Hindlimb muscle (tissue), 1 donor: ENCODE data around the gene FASTKD3. TPM values are rescaled to one million over a fixed set of nuclear protein-coding genes. Genes with fewer than 3 reads are reported as not detected.
"Not testable (repeated sequence)": the region's sequence is repeated elsewhere in the genome, so short reads cannot be mapped to it uniquely, and the experiment has no call there.

Experiments used
- DNase-seq: peaks from one replicate; pipeline ENCODE4 v3.0.0-alpha.2; 2013
- polyA plus RNA-seq: library from polyadenylated mRNA; unstranded; fragments of 120-200 nt; gene quantifications from one replicate; pipeline ENCODE4 v1.2.1, GENCODE V29; 2013; ENCODE audit not compliant: insufficient read length

FASTKD3 gene
- 8.6 TPM for polyA plus RNA-seq

DNA sequence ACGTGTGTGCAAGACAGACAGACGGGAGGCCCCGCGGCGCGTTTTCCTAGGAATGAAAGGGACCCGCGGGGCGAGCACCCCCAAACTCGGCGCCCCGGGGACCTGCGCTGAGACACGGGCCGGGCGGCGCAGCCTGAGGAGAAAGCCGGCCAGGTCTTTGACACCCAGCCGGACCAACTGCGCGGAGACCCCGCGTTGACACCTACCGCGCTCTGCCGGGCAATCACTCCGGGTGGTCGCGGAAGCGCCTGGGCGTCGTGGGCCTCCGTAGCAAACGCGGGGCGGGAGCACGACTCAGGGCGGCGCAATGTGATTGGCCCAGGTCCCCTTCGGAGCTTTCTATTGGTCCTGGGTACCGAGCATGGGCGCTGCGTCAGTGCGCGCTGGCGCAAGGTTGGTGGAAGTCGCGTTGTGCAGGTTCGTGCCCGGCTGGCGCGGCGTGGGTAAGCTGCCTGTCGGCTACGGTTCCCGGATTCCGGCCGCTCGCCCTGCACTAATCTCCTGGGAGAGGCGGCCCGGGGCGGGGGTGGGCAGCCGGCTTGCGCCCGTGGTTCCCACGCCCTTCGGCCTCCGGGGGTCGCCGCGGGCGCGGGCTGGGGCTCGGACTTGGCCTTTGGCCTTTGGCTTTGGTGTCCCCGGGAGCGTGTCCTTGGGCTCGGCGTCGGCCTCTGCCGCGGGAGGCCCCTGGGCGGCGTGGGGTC is at the start of gene FASTKD3, which contains the start of gene MTRR:
Gene FASTKD3 (minus strand): TSS at position 259 of the 701 bp plus-strand sequence. CDS start 948 bp downstream, outside the sequence.
Gene MTRR (plus strand): TSS at position 376 of the 701 bp plus-strand sequence. CDS start 1,647 bp downstream, outside the sequence.
- DNase-seq = peak; percentile 95

- no peak for DNase-seq
These were observed 48.6 kb upstream of the FASTKD3 start for GRCh38 chr5:7917130-7918123.

GRCh38 chr5:7916171-7916804 is 47.5 kb upstream of the FASTKD3 start:
- no peak for DNase-seq

DNA sequence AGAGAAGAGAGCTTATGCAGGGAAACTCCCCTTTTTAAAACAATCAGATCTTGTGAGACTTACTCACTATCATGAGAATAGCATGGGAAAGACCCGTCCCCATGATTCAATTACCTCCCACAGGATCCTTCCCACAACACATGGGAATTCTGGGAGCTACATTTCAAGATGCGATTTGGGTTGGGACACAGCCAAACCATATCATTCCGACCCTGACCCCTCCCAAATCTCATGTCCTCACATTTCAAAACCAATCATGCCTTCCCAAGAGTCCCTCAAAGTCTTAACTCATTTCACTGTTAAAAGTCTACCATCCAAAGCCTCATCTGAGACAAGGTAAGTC is 42.6 kb upstream of the FASTKD3 start:
- DNase-seq = not testable (repeated sequence)

GRCh38 chr5:7910738-7911428 is 42.1 kb upstream of the FASTKD3 start:
- DNase-seq = no peak

- no peak for DNase-seq
These were observed 39.5 kb upstream of the FASTKD3 start for GRCh38 chr5:7908317-7908716.

GRCh38 chr5:7907612-7908011 is 38.8 kb upstream of the FASTKD3 start:
- DNase-seq = no peak

GRCh38 chr5:7904170-7904569 is 35.3 kb upstream of the FASTKD3 start:
- no peak for DNase-seq

- DNase-seq = peak; percentile 14
These were observed 34.1 kb upstream of the FASTKD3 start for GRCh38 chr5:7902666-7903625.

DNA sequence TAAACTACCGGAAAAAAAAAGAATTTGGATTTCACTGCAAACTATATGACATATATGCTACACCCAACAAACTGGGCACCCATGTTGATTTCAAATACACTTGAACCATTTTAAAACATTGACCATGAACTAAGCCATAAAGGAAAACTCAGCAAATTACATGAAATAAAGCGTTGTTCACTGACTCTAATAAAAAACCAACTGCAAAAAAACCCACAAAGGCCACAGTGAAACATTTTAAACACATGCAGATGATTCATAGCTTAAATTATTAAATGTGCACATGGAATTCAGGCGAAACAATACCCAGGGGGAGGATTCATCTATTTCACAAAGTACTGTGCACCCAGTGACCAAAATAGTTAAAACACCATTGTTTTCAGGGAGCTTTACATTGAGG is 33.4 kb upstream of the FASTKD3 start:
- DNase-seq = no peak

DNA sequence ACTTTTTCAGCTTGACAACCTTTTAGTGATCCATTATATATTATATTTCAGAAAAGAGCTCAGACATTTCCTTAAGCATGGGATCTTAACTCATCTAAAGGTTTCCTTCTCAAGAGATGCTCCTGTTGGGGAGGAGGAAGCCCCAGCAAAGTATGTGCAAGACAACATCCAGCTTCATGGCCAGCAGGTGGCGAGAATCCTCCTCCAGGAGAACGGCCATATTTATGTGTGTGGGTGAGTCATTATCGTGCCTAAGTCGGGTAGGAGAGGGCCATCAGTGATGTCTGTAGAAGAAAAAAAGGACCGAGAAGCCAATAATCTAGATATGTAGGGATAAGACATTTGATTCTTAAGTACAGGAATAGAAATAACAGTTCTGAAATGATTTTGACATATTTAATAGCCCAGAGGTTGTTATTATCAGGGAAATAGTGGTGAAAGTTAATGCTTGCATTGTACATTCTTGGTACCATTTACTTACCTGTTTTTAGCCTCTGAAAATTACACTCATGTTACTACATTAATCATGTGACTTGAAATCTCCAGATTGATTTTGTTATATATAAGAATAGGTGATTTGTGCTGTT is 28.3 kb upstream of the FASTKD3 start:
- no peak for DNase-seq

DNA sequence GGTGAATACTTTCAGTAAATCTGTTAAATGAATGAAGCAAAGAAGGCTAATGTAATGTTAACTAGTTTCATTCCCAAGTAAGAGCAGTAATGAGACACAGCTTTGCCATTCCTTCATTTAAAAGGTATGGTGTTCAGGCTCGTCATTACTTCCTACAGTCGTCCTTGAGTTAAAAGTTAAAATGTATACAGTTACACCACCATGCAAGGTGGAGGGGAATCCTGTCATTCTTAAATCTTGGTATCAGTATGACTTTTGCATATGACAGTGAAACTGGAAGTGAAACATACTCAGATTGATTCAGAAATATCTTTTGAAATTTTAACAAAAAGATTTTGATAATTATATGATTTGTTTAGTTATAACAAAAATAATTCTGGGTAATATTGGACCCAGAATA is 26.0 kb upstream of the FASTKD3 start:
- no peak for DNase-seq

DNA sequence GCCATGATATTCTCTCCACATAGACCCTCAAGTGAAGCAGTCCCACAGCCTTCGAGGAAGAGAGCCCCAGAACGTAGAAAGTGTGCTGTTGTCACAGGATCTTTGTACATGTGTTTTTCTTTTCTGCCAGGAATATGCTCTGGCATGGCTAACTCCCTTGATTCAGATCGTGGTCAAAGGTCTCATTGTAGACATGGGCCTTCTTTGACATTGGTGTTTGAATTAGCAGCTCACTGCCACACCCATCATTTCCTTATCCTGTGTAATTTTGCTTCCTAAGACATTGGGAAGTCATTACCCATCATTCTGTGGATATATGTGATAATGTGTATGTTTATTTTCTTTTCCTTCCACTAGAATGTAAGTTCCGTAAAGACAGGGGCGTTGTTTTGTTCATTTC is 25.6 kb upstream of the FASTKD3 start:
- no peak for DNase-seq

DNA sequence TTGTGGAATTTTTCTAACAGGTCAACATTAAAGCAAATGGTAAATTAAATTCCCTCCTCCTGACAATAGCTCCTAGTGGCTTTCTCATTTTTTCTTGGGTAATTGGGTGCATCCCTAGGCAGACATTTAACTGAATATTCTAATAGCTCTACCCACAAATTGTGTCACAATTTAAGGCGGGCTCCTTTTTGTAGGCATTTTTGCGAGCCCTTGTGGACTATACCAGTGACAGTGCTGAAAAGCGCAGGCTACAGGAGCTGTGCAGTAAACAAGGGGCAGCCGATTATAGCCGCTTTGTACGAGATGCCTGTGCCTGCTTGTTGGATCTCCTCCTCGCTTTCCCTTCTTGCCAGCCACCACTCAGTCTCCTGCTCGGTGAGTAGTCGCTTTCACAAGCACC is 20.1 kb upstream of the FASTKD3 start:
- no peak for DNase-seq

DNA sequence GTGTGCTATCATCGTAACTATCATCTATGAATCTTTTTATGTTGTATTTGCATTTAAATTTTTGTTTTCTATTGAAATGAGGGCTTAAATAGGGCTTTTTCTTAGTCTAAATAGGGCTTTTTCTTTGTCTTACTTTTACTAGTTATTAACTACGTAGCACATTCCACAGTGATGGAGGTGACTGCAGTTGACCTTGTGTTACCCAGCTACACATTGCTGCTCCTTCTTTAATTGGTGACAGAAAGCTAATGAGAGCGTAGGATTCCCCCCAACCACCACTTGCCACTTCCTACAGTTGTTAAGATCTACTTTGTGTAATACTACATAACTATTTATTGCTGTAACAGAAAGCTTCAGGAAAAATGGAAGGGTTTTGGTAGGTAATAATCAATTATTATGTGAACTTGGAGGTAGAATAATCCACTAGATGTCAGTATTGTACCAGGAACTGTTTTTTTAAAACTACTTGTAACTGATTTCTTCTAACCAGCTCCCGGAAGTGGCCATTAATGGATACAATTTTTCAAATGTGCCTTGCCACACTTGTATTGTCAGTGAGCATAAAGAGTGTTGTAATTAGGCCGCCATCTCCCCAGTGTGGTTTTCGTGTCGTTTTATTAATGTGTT is 18.1 kb upstream of the FASTKD3 start:
- DNase-seq = peak; percentile 35

DNA sequence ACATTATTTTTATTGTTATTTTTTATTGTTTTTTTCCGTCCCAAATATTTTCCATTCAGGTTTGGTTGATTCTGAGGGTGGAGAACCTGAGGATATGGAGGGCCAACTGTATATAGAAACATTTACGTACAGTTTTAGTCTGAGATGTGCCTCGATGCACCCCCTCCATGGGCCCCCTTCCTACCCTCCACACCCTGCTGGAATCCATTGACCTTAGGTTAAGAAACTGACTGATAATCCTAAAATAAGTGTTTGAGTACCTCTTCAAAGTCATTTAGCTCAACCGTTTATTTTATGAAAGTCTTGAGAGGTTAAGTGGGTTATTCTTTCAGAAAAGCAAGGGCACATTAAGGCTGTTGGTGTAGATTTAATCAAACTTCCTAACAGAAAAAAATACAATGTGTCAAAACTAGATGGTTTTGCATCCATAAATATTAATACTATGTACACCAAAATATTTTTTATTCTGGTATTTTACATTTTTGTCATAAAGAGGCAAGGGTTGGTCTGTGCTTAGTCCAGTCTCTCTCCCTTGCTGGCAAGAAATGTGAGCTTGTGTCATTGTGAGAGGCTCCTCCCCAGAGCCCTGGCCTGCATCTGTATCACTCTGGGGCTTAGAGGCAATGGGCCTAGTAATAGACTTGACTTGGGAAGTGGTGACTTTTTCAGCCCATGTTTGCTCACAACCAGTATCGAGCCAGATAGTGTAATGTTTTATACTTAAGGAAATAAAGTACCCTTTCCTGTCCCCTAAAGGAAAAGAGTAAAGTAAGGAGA is 15.8 kb upstream of the FASTKD3 start:
- DNase-seq = no peak

- DNase-seq = no peak
These were observed 14.1 kb upstream of the FASTKD3 start for GRCh38 chr5:7882926-7883325.

- DNase-seq = no peak
These were observed 13.0 kb upstream of the FASTKD3 start for GRCh38 chr5:7881816-7882215.

- no peak for DNase-seq
These were observed 12.3 kb upstream of the FASTKD3 start for GRCh38 chr5:7881091-7881490.
